Measurements from ENCODE around the gene E4F1. TPM values are rescaled to one million over a fixed set of nuclear protein-coding genes. Genes with fewer than 3 reads are reported as not detected.

The E4F1 gene
- total RNA-seq, 3 donors from 2014 or later: 44.3 to 48.7 (median 45.3) TPM

GRCh38 chr16:2183671-2184070 is 39.7 kb upstream of the E4F1 start:
- Mint-ChIP-seq H3K4me1 (ENCODE audit: low read depth) (no peaks in the 10 kb centered on the region), H3K4me3 (no peak overlapping the region), H3K36me3 (ENCODE audit: insufficient read depth) (no peaks in the 10 kb centered on the region), H3K27me3 (ENCODE audit: low read depth) (no peaks in the 10 kb centered on the region), H3K9me3 (no peaks in the 10 kb centered on the region)
- ATAC-seq (no peak), DNase-seq (no peak)

- no peak for ATAC-seq
- H3K9me3 Mint-ChIP-seq: no peaks in the 10 kb centered on the region
- no peaks in the 10 kb centered on the region for H3K4me1 Mint-ChIP-seq (ENCODE audit: low read depth)
Observed at GRCh38 chr16:2184346-2184745, 39.0 kb upstream of the E4F1 start.

GRCh38 chr16:2184962-2185361 is 38.4 kb upstream of the E4F1 start:
- Mint-ChIP-seq H3K36me3 (ENCODE audit: insufficient read depth) (no peaks in the 10 kb centered on the region), H3K9me3 (no peaks in the 10 kb centered on the region), H3K4me3 (no peak overlapping the region), H3K4me1 (ENCODE audit: low read depth) (no peaks in the 10 kb centered on the region), H3K27me3 (ENCODE audit: low read depth) (no peaks in the 10 kb centered on the region)
- ATAC-seq (no peak), DNase-seq (no peak)

More at GRCh38 chr16:2184346-2184745, 39.0 kb upstream of the E4F1 start:
- H3K27me3 Mint-ChIP-seq (ENCODE audit: low read depth): no peaks in the 10 kb centered on the region
- no peak for DNase-seq
- no peak overlapping the region for H3K4me3 Mint-ChIP-seq
- no peaks in the 10 kb centered on the region for H3K36me3 Mint-ChIP-seq (ENCODE audit: insufficient read depth)

GRCh38 chr16:2186064-2186463 is 37.3 kb upstream of the E4F1 start:
- ATAC-seq: no peak
- no peak for DNase-seq
- no peaks in the 10 kb centered on the region for H3K9me3 Mint-ChIP-seq
- no peaks in the 10 kb centered on the region for H3K4me1 Mint-ChIP-seq (ENCODE audit: low read depth)
- H3K4me3 Mint-ChIP-seq: no peak overlapping the region
- no peaks in the 10 kb centered on the region for H3K36me3 Mint-ChIP-seq (ENCODE audit: insufficient read depth)
- H3K27me3 Mint-ChIP-seq (ENCODE audit: low read depth): no peaks in the 10 kb centered on the region

- Mint-ChIP-seq H3K4me3 (no peak overlapping the region), H3K27me3 (ENCODE audit: low read depth) (no peaks in the 10 kb centered on the region), H3K36me3 (ENCODE audit: insufficient read depth) (no peaks in the 10 kb centered on the region), H3K9me3 (no peaks in the 10 kb centered on the region), H3K4me1 (ENCODE audit: low read depth) (no peaks in the 10 kb centered on the region)
- no peak for ATAC-seq
- no peak for DNase-seq
Observed at GRCh38 chr16:2186505-2186904, 36.9 kb upstream of the E4F1 start.

- no peak for DNase-seq
- Mint-ChIP-seq H3K27me3 (ENCODE audit: low read depth) (no peaks in the 10 kb centered on the region), H3K36me3 (ENCODE audit: insufficient read depth) (no peaks in the 10 kb centered on the region), H3K9me3 (no peaks in the 10 kb centered on the region), H3K4me1 (ENCODE audit: low read depth) (no peaks in the 10 kb centered on the region), H3K4me3 (no peak overlapping the region)
- ATAC-seq: no peak
Observed at GRCh38 chr16:2187212-2187611, 36.2 kb upstream of the E4F1 start.

GRCh38 chr16:2188395-2188794 is 35.0 kb upstream of the E4F1 start:
- DNase-seq (no peak), ATAC-seq (no peak)
- Mint-ChIP-seq H3K27me3 (ENCODE audit: low read depth) (no peaks in the 10 kb centered on the region), H3K4me1 (ENCODE audit: low read depth) (no peaks in the 10 kb centered on the region), H3K9me3 (no peaks in the 10 kb centered on the region), H3K36me3 (ENCODE audit: insufficient read depth) (no peaks in the 10 kb centered on the region), H3K4me3 (no peak overlapping the region)

GRCh38 chr16:2189252-2189893 is 34.0 kb upstream of the E4F1 start:
- ATAC-seq (no peak), DNase-seq (no peak)
- H3K27me3 Mint-ChIP-seq (ENCODE audit: low read depth): no peaks in the 10 kb centered on the region
- no peak overlapping the region for H3K4me3 Mint-ChIP-seq
- H3K9me3 Mint-ChIP-seq: no peaks in the 10 kb centered on the region
- no peaks in the 10 kb centered on the region for H3K36me3 Mint-ChIP-seq (ENCODE audit: insufficient read depth)
- H3K4me1 Mint-ChIP-seq (ENCODE audit: low read depth): no peaks in the 10 kb centered on the region

- no peak for DNase-seq
- Mint-ChIP-seq H3K4me3 (no peak overlapping the region), H3K36me3 (ENCODE audit: insufficient read depth) (no peaks in the 10 kb centered on the region), H3K4me1 (ENCODE audit: low read depth) (peaks cover 5% of the 10 kb centered on the region), H3K9me3 (no peaks in the 10 kb centered on the region), H3K27me3 (ENCODE audit: low read depth) (peaks cover 5% of the 10 kb centered on the region)
- ATAC-seq: no peak
Observed at GRCh38 chr16:2190002-2190658, 33.3 kb upstream of the E4F1 start.

- Mint-ChIP-seq H3K9me3 (no peaks in the 10 kb centered on the region), H3K4me3 (no peak overlapping the region), H3K27me3 (ENCODE audit: low read depth) (peaks cover 8% of the 10 kb centered on the region), H3K36me3 (ENCODE audit: insufficient read depth) (no peaks in the 10 kb centered on the region), H3K4me1 (ENCODE audit: low read depth) (peaks cover 8% of the 10 kb centered on the region)
- DNase-seq (no peak), ATAC-seq (no peak)
Observed at GRCh38 chr16:2190659-2191445, 32.5 kb upstream of the E4F1 start.

- H3K4me1 Mint-ChIP-seq (ENCODE audit: low read depth): peaks cover 8% of the 10 kb centered on the region
- no peaks in the 10 kb centered on the region for H3K9me3 Mint-ChIP-seq
- no peak for ATAC-seq
Observed at GRCh38 chr16:2191446-2191706, 32.0 kb upstream of the E4F1 start.

GRCh38 chr16:2194166-2194834 is 29.1 kb upstream of the E4F1 start:
- ATAC-seq: no peak

More at GRCh38 chr16:2191446-2191706, 32.0 kb upstream of the E4F1 start:
- Mint-ChIP-seq H3K4me3 (no peak overlapping the region), H3K27me3 (ENCODE audit: low read depth) (peaks cover 8% of the 10 kb centered on the region), H3K36me3 (ENCODE audit: insufficient read depth) (no peaks in the 10 kb centered on the region)
- no peak for DNase-seq

GRCh38 chr16:2194852-2195321 is 28.5 kb upstream of the E4F1 start:
- Mint-ChIP-seq H3K4me3 (no peak overlapping the region), H3K4me1 (ENCODE audit: low read depth) (peaks cover 8% of the 10 kb centered on the region), H3K27me3 (ENCODE audit: low read depth) (peaks cover 27% of the 10 kb centered on the region), H3K9me3 (no peaks in the 10 kb centered on the region), H3K36me3 (ENCODE audit: insufficient read depth) (no peaks in the 10 kb centered on the region)
- peak; percentile 48 to 54 for ATAC-seq
- peak; percentile 44 for DNase-seq

More at GRCh38 chr16:2194166-2194834, 29.1 kb upstream of the E4F1 start:
- Mint-ChIP-seq H3K36me3 (ENCODE audit: insufficient read depth) (no peaks in the 10 kb centered on the region), H3K4me1 (ENCODE audit: low read depth) (peaks cover 8% of the 10 kb centered on the region), H3K4me3 (no peak overlapping the region), H3K9me3 (no peaks in the 10 kb centered on the region), H3K27me3 (ENCODE audit: low read depth) (peaks cover 27% of the 10 kb centered on the region)
- DNase-seq: no peak

GRCh38 chr16:2195322-2196161 is 27.8 kb upstream of the E4F1 start:
- ATAC-seq (peak; percentile 17 to 36), DNase-seq (no peak)
- Mint-ChIP-seq H3K4me1 (ENCODE audit: low read depth) (peaks cover 8% of the 10 kb centered on the region), H3K9me3 (no peaks in the 10 kb centered on the region), H3K4me3 (peak overlapping the region; percentile 43), H3K27me3 (ENCODE audit: low read depth) (peaks cover 27% of the 10 kb centered on the region), H3K36me3 (ENCODE audit: insufficient read depth) (no peaks in the 10 kb centered on the region)
